GM10248 (cell line): ENCODE measurements around the gene SERPINB12.

Source experiments
- CTCF ChIA-PET: fragments of 300-600 bp; sonication (Branson Sonifier 250); formaldehyde crosslinking; extraction: SDS; loops from one replicate; lab custom pipeline; 2021; ENCODE audit warnings: antibody characterized with exemption; lab: Yijun Ruan, JAX
- POLR2A ChIA-PET: fragments of 350-650 bp; sonication (Branson Sonifier 250); formaldehyde crosslinking; extraction: SDS; loops from one replicate; lab custom pipeline; 2020; ENCODE audit warnings: antibody characterized with exemption; lab: Yijun Ruan, JAX
- DNase-seq: peaks from one replicate; pipeline ENCODE4 v3.0.0; 2012; ENCODE audit errors: extremely low spot score
- CTCF ChIP-seq: IDR thresholded peaks from 2 replicates; pipeline ENCODE4 v1.5.1; 2012; ENCODE audit warnings: mild to moderate bottlenecking, low read depth; ENCODE audit errors: extremely low read depth, missing control alignments, control extremely low read depth

Gene SERPINB12

GRCh38 chr18:63511285-63511684, 30.9 kb upstream of the SERPINB12 start:
- POLR2A ChIA-PET: no interaction called here
- DNase-seq: no peak
- TF ChIP-seq CTCF: peak; percentile 57
- CTCF ChIA-PET: interaction anchor here (0.6 to 3.5 kb wide), 31 partner anchors 8 to 469 kb away, joined by 3 to 26 read pairs (median 3); partner anchors contain the start of gene SERPINB12

GRCh38 chr18:63514326-63514725, 27.8 kb upstream of the SERPINB12 start:
- no peak for TF ChIP-seq CTCF
- ChIA-PET CTCF (interaction anchor here (0.8 to 8.0 kb wide), 7 partner anchors 8 to 423 kb away, joined by 3 to 179 read pairs (median 3); no protein-coding TSS in a partner anchor), POLR2A (no interaction called here)
- no peak for DNase-seq

GRCh38 chr18:63514888-63515678, 27.1 kb upstream of the SERPINB12 start:
- DNase-seq: no peak
- no peak for TF ChIP-seq CTCF
- POLR2A ChIA-PET: no interaction called here
- CTCF ChIA-PET: interaction anchor here (0.8 to 8.0 kb wide), 6 partner anchors 9 to 422 kb away, joined by 3 to 179 read pairs (median 6); no protein-coding TSS in a partner anchor

GRCh38 chr18:63515801-63516200, 26.4 kb upstream of the SERPINB12 start:
- ChIA-PET POLR2A (no interaction called here), CTCF (interaction anchor here (1.2 to 8.0 kb wide), 4 partner anchors 10 to 356 kb away, joined by 3 to 179 read pairs (median 34); no protein-coding TSS in a partner anchor)
- no peak for DNase-seq
- TF ChIP-seq CTCF: no peak

GRCh38 chr18:63518178-63519012, 23.8 kb upstream of the SERPINB12 start:
- ChIA-PET CTCF (interaction anchor here (0.6 to 8.0 kb wide), 58 partner anchors 7 to 516 kb away, joined by 3 to 179 read pairs (median 5); partner anchors contain the start of gene SERPINB12), POLR2A (no interaction called here)
- peak; percentile 45 for DNase-seq
- peak; percentile 68 for TF ChIP-seq CTCF
